NB4 (cell line): Measurements from ENCODE around the gene USP27X.

Experiments
- CTCF ChIP-seq: IDR thresholded peaks from one replicate; pipeline ENCODE4 v1.5.1; 2012; ENCODE audit warnings: low read depth, low read length
- POLR2A ChIP-seq: IDR thresholded peaks from 2 replicates; pipeline ENCODE4 v1.6.1; 2011; ENCODE audit warnings: mild to moderate bottlenecking; ENCODE audit not compliant: insufficient read length; ENCODE audit errors: extremely low read depth

DNA sequence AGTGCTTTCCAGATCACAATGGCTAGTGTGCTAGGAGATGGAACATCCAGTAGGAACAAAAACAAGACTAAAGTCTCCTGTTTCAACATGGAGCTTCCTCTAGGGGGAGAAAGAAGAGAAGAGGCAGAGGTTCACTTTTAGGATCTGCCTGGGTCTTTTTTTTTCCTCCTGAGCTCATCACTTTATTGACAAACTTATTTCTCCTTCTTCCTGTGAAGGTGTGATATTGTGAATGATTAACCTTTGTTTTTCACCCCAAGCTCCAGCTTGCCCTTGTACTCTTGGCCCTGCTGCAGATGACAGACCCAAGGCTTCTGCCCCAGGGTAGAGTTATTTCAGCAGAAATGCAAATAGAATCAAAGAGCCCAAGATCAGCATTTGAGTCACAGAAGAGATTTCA, 36.7 kb upstream of the USP27X start:
- TF ChIP-seq CTCF (no peak), POLR2A (no peak)
